NOMO-1 treated with DMSO at 0.1 percent for 48 hours (cell line): Measurements from ENCODE around the gene ARG1.

Experiments
- DNase-seq: peaks from one replicate; lab custom pipeline; 2025; ENCODE audit not compliant: unreplicated experiment; lab: John Stamatoyannopoulos, UW

Gene ARG1

DNA sequence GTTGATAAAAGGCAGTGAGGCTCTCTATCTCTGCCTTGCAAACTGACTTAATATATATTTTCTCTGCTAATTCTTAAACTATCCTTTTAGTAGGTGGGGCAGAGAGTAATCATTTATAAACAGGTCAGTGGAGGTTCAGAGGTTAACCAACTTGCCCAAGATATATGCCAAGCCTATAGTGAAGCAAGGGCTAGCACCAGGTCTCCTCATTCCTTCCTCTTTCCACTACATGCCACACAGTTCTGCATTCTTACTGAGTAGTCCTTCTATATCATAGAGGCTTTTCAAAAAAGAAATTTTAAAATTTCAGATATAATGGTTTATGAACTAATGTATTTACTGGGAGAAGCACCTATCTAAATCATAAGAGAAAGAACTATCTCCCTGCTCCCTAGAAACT, 8.5 kb downstream of the ARG1 start:
- peak; percentile 10 for DNase-seq

DNA sequence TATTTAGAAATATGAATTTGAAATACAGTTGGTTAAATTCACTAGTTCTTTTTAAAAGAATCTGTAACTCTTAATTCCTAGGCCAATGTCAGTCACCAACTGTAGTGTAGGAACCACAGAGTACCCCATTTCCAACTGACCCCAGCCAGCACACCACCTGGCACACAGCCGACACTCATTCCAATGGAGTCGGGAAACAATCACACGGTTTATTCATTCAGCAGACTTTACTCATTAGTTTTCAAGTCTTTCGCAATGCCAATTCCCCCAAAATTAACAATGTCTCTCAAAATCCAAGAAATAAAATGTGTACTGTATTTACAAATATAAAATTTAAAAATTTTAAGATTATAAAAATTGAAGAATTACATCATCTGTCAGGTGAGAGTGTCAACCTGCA, 13.5 kb downstream of the ARG1 start:
- DNase-seq, result no peak

- no peak for DNase-seq
These were observed 14.9 kb downstream of the ARG1 start for GRCh38 chr6:131587909-131588308.

GRCh38 chr6:131588643-131589042, 15.6 kb downstream of the ARG1 start:
- no peak for DNase-seq

DNA sequence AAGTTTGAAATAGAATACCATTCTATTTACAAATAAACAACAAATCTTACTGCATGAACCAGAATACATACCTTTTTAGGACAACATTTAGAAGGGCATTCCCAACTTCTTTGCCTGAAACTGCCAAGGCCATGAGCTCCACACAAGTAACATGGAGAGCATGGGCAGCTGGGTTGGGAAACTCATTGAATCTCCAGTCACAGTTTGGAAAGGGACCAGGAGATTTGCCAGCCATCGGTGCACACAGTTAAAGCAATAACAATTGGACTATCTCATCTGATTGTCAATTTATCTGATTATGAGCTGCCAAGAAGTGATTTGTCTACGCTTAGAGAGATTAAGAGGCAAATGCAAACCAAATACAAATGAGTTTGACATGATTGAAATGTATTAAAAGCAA, 19.9 kb downstream of the ARG1 start:
- no peak for DNase-seq

DNA sequence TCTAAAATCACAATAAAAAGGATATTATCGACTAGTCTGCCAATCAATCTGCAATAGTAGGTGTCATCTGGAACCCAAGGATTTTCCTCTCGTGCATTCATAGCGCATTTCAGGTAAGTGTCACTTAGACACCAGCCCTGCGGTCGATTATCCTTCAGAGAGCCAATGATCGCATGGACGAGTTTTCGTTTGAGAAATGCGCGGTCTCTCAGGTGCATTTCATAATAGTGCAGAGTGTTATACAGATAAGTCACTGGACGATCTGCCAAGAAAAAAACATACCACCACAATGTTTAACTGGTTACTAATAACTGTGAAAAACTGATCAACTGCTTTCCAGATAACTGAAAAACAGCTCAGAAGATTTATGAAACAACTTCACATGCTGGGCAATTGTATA, 21.0 kb downstream of the ARG1 start:
- no peak for DNase-seq

- no peak for DNase-seq
These were observed 24.4 kb downstream of the ARG1 start for GRCh38 chr6:131597446-131597845.

- no peak for DNase-seq
These were observed 27.7 kb downstream of the ARG1 start for GRCh38 chr6:131600716-131601115.

DNA sequence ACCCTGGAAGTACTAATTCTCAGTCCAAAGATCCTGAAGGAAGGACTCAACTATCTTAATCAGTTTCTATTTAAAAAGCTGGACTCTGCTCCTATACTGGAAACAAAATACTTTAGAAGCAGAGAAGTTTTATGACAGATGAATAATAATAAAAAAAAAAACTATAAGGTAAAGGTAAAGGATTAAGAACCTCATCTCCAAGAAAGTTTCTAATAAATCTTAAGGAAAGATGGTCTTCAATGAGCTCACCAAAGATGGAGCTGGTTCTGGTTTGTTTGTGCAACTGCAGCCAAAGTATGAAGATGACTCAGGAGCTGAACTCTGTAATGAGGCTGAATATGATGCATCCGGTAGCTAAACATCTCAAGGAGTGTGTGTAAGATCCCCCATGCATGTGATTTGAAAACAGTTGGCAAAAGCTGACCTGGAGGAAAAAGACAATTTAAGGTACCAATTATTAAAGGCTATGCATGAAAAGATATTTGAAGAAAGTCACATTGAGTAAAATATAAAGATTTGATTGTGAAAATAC, 29.8 kb downstream of the ARG1 start:
- DNase-seq, result no peak

GRCh38 chr6:131613296-131613925, 40.4 kb downstream of the ARG1 start:
- no peak for DNase-seq

GRCh38 chr6:131615275-131615674, 42.2 kb downstream of the ARG1 start:
- no peak for DNase-seq

GRCh38 chr6:131627724-131628682, 55.0 kb downstream of the ARG1 start, which contains the start of gene MED23:
Gene MED23 (minus strand): TSS chr6:131628242. CDS start chr6:131628049, 193 bp downstream.
- DNase-seq, result peak; percentile 91

DNA sequence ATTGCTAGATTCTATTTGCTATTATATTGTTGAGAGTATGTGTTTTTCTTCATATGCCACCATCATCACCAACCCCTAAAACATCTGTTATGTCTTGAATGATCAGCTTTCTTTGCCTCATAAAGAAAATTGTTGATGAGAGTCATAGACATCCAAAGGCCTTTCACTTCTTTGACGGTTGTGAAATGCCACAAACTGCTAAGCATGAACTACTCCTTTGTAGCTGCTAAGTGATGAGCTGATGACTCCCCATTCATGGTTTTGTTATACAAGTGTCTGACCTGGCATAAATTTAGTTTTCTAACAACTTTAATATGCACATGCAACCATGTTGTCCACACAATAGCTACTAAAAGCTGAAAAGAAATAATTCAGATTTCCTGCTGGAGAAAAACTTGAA, 55.7 kb downstream of the ARG1 start:
- no peak for DNase-seq

- DNase-seq, result no peak
These were observed 56.6 kb downstream of the ARG1 start for GRCh38 chr6:131629651-131630050.

DNA sequence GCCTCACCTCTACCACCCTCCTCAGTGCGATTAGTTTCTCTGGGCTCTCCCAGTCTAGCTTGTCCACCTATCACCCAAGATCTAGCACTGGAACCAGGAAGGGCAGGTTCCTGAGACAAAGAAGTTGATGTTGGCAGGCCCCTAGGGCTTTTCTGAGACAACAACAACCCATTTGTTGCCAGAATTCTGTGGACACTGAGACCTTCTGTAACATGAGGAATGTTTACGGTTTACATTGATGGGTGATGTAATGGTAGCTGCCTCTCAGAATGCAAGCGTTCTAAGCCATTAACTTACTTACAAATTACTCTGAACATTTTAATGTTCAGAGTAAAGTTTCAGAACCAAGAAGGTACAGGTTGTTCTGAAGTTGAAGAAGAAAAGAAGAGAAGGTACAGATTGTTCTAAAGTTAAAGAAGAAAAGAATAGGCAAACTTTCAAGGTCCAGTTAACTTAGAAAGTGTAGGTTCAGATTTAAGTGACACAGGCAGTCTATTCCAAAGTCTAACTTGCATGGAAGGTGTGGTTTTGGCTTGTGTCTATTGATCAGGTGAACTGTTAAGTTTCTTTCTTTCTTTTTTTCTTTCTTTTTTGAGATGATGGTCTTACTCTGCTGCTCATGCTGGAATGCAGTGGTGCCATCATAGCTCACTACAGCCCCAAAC, 58.7 kb downstream of the ARG1 start:
- no peak for DNase-seq
